Measurements from ENCODE around the gene LYG1. TPM values are rescaled to one million over a fixed set of nuclear protein-coding genes. Genes with fewer than 3 reads are reported as not detected.
"Not testable (repeated sequence)": the region's sequence is repeated elsewhere in the genome, so short reads cannot be mapped to it uniquely, and the experiment has no call there.

LYG1 gene
- total RNA-seq, 2 donors from 2014 or later = 0.91 to 1.1 TPM

DNA sequence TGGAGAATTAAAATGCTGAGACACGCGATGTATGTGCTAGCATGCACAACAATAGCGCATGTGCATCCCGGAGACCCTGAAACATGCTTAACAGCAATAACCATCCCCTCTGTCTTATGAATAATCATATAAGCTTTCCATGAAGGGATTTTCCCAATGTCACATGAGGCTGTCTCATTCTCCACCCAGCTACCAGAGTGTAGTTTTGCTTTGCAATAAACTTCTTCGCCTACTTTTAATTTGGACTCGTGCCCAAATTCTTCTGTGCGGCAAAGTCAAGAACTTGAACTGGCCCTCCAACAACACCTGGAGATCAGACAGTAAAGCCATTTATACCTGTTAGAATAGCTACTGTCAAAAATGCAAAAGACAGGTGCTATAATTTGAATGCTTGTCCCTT, 15.5 kb downstream of the LYG1 start:
- ATAC-seq (no peak), DNase-seq (ENCODE audit: low spot score in 2 of 2) (no peak)
- H3K9me3 Mint-ChIP-seq = no peaks in the 10 kb centered on the region
- H3K27ac Mint-ChIP-seq = no peak overlapping the region
- H3K36me3 Mint-ChIP-seq = peaks cover 0 to 11% of the 10 kb centered on the region in 2 donors

DNA sequence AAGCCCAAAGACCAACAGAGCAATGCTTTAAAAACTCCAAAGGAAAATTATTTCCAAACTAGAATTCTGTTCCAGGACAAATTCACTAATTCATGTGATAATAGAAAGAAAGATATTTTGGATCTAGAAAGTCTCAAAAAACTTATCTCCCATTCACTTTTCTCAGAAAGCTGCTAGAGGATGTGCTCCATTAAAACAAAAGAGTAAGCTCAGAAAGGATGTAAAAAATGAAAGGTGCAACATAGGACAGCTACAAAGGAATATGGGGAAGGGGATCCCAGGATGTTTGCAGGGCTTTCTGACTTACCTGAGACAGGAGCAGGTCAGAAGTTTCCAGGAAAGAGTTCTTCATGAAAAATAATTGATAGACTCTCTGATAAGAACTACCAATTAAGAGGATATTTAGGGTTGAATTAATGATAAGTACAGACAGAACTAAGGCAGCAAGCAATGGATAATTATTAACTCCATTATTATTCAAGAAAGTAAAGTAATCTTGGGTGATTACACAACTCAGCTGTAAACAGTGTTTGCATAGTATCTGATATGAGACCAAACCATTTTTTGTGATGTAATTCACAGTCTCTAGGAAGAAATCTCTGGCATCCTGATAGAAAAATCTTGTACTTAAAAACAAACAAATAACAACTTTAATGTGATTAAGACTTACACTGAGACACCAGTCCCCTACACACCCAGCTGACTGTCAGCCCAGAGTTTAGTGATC, 20.9 kb downstream of the LYG1 start:
- ATAC-seq (no peak), DNase-seq (ENCODE audit: low spot score in 2 of 2) (no peak)
- no peak overlapping the region for H3K27ac Mint-ChIP-seq
- H3K9me3 Mint-ChIP-seq = peaks cover 0 to 10% of the 10 kb centered on the region in 2 donors
- peaks cover 0 to 26% of the 10 kb centered on the region in 2 donors for H3K36me3 Mint-ChIP-seq

DNA sequence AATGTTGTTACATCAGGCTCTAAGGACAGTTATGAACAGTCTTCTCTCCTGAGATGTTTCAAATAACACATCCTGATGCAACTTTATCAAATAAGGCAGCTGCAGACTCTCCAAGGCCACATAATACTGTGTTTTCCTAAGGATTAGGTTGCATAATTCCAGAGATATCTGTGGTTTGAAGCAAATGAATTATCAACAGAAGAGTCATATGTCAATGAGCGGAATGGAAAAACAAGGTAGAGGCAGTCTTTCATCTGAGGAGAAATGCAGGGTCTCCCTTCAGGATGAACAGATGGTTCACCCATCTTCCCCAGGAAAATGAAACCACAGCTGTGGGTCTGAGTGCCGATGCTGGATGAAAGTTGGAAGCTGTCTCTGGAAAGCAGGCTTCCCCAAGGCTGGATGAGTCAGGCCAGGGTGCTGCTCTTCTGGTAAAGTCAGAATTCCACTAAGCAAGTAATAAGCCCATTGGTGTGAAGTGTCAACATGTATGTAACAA, 22.2 kb downstream of the LYG1 start:
- H3K36me3 Mint-ChIP-seq = peaks cover 0 to 26% of the 10 kb centered on the region in 2 donors
- DNase-seq (ENCODE audit: low spot score in 2 of 2) (no peak), ATAC-seq (no peak)
- no peak overlapping the region for H3K27ac Mint-ChIP-seq
- peaks cover 0 to 10% of the 10 kb centered on the region in 2 donors for H3K9me3 Mint-ChIP-seq

DNA sequence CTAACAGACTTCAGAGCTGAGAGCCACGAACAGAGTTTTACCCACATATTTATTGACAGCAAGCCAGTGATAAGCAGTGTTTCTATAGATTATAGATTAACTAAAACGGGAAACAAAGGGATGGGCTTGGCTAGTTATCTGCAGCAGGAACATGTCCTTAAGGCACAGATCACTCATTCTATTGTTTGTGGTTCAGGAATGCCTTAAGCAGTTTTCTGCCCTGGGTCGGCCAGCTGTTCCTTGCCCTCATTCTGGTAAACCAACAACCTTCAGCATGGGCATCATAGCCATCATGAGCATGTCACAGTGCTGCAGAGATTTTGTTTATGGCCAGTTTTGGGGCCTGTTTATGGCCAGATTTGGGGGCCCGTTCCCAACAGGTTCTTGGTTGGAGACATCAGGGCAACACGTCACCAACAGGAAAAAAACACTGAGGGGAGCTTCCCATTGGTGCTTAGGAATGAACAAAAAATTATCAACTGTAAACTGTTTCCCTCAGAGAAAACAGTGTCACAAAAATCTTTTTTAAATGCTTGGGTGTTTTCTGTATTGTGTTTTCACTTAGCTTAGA, 22.7 kb downstream of the LYG1 start:
- DNase-seq (ENCODE audit: low spot score in 2 of 2); ATAC-seq; H3K27ac Mint-ChIP-seq: not testable (repeated sequence)
- Mint-ChIP-seq H3K9me3 (peaks cover 0 to 10% of the 10 kb centered on the region in 2 donors), H3K36me3 (peaks cover 0 to 24% of the 10 kb centered on the region in 2 donors)

DNA sequence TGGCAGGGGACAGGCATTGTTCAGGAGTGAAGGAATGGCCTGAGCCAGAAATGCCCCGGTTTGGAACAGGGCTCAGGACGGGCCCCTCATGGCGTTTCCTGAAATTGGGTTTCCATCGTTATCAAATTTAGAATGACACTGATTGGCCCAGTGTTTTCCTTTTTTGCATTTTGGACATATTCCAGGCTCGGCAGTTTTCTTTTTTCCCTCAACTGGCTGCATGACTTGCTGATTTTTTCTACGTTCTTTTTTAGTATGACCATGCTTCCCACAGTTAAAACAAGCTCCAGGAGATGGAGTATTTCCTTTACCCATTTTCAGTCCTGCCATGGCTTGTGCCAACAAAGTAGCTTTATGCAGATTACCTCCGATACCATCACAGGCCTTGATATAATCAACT, 25.1 kb downstream of the LYG1 start:
- DNase-seq (ENCODE audit: low spot score in 2 of 2) (no peak), ATAC-seq (no peak)
- Mint-ChIP-seq H3K27ac (no peak overlapping the region), H3K36me3 (peaks cover 0 to 29% of the 10 kb centered on the region in 2 donors), H3K9me3 (peaks cover 5 to 10% of the 10 kb centered on the region in 2 donors)

DNA sequence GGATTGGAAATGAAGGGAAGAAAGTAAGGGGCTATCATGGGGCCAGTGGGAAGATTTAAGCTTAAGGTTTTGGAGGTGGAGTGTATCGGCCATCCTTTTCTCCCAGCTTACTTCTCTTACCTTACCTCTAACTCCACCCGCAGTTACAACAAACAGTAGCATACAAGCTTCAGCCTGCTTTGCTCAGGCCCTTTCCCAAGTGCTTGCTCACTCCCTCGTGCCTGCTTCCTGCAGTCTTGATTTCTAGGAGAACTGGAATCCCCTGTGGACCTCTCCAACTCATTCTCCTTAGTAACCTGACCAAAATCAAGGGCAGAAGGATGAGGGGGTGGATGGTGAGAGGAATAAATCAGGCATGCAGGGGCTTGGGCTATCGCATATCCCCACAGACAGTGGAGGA, 39.8 kb downstream of the LYG1 start:
- DNase-seq (ENCODE audit: low spot score in 2 of 2) (no peak), ATAC-seq (no peak)
- no peaks in the 10 kb centered on the region for H3K36me3 Mint-ChIP-seq
- no peaks in the 10 kb centered on the region for H3K9me3 Mint-ChIP-seq
- no peak overlapping the region for H3K27ac Mint-ChIP-seq

DNA sequence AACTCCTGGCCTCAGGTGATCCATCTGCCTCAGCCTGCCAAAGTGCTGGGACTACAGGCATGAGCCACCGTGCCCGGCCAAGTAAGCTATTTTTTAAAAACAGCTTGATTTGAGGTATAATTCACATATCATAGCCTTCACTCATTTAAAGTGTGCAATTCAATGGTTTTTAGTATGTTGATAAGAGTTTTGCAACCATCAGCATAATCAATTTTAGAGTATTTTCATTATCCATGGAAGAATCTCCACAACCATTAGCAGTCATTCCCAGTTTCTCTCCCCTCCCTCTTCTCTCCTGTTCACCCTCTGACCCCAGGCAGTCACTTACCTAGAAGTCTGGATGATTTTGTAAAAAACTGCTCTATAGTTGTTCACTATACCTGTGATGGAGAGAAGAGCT, 40.8 kb downstream of the LYG1 start:
- Mint-ChIP-seq H3K9me3 (no peaks in the 10 kb centered on the region), H3K36me3 (no peaks in the 10 kb centered on the region), H3K27ac (no peak overlapping the region)
- DNase-seq (ENCODE audit: low spot score in 2 of 2) = no peak
- ATAC-seq = no peak

DNA sequence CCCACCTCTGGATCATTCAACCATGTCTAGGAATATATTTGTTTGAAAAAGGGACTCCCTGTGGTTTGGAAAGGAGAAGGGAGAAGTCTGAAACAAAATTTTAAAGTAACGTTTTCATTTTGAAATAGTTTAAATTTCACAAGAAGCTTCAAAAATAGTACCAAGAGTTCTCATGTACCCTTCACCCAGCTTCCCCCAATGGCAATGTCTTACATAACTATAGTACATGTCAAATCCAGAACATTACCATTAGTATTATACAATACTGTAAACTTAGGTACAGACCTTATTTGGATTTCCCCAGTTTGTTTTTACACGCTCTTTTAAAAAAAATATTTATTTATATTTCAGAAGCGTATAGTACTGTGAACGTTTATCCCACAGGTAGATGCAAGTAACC, 41.5 kb downstream of the LYG1 start:
- no peaks in the 10 kb centered on the region for H3K36me3 Mint-ChIP-seq
- no peaks in the 10 kb centered on the region for H3K9me3 Mint-ChIP-seq
- DNase-seq (ENCODE audit: low spot score in 2 of 2) (no peak), ATAC-seq (no peak)
- H3K27ac Mint-ChIP-seq = no peak overlapping the region

DNA sequence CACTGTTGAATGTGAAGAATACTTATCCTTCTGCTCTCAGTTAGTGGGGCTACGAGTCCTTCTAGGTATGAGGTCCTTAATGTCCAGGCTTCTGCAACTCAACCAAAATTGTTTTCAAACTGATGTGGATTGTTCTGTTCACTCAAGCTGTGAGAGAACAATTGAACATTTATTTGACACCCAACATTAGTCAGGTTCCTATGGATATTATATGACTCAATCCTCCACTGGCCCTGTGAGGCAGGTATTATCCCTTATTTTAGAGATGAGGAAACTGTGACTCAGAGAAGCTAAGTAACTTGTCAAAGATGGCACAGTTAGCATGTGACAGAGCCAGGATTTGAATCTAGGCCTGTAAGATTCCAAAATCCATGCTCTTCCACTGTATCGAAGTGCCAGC, 44.3 kb downstream of the LYG1 start:
- ATAC-seq (peak; percentile 32 to 71), DNase-seq (ENCODE audit: low spot score in 2 of 2) (no peak)
- Mint-ChIP-seq H3K36me3 (no peaks in the 10 kb centered on the region), H3K27ac (no peak overlapping the region), H3K9me3 (no peaks in the 10 kb centered on the region)

DNA sequence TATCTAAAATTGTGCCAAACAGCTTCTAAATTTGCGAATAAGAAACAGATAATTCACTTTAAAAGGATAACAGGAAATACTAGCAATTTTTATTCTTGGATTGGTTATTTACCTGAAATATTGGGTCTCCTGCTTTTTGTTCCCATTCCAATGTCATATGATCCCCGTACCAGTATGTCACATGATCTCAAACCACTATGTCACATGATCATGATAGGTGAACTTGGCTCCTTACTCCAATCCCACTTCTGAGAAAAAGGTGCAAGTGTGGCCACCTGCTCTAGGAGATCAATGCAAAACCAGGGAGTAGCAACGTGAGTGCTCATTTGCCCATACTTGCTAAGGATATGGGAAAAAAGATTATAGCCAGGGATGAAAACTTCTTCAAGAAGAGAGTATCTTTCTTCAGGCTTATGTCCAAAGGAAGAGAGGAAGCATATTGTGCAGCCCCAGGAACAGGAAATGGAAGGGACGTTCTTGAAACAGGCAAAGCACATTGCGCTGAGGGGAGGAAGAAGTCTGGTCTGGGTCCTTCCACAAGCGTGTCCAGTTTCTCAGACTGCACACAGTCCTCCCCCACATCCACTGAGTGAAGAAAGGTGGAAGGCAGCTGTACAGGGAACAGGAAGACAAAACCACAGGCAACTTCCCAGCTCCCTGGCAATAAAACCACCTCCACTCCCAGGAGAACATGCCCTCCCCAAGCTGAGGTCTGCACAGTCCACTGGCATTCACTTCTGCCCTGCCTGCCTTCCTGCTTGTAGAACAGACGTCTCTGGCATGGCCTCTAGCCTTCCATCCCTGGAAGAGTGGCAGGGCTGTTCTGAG, 45.3 kb downstream of the LYG1 start, which contains the start of gene LYG2:
Gene LYG2, minus strand, starts transcription at position 176 of the 828 bp plus-strand sequence. CDS start 1,406 bp downstream, outside the sequence.
- DNase-seq (ENCODE audit: low spot score in 2 of 2) = no peak
- Mint-ChIP-seq H3K27ac (no peak within 1 kb of the TSS), H3K36me3 (no peaks in the 10 kb centered on the region), H3K9me3 (no peaks in the 10 kb centered on the region)
- ATAC-seq = no peak

DNA sequence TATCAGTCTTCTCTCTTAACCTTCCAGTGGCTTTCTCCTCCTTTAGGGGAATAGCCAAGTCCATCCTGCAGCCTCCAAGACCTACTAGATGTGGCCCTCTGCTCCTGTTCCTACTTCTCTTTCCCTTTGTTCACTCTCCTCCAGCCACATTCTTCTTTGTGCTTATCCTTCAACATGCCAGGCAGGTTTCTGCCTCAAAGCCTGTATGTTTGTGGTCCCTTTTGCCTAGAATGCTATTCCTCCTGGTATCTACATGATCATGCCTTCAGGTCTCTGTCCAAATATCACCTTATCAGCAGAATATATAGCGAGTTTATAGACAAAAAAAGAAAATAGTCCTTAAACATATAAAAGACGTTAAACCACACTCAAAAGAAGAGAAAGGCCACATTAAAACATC, 51.0 kb downstream of the LYG1 start:
- peaks cover 12 to 16% of the 10 kb centered on the region in 2 donors for H3K36me3 Mint-ChIP-seq
- DNase-seq (ENCODE audit: low spot score in 2 of 2) (no peak), ATAC-seq (no peak)
- H3K27ac Mint-ChIP-seq = no peak overlapping the region
- H3K9me3 Mint-ChIP-seq = peaks cover 4 to 12% of the 10 kb centered on the region in 2 donors

DNA sequence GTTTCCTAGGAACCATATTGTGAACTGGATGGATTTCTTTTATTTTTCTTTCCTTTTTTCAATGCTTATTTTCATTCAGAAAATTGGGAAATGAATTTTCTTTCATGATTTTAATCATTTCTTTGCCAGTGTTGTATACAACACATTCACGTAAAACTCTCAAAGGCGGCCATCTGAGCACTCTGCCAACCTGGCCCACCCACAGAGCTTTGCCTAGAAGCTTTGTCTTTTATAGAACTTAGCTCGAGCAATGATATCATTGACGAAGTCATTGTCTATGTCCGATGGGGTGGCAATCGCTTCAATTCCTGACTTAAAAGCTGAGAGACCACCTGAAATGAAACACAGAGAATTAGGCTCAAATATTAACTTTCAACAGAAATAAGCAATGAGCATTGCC, 58.8 kb downstream of the LYG1 start:
- H3K27ac Mint-ChIP-seq = no peak overlapping the region

DNA sequence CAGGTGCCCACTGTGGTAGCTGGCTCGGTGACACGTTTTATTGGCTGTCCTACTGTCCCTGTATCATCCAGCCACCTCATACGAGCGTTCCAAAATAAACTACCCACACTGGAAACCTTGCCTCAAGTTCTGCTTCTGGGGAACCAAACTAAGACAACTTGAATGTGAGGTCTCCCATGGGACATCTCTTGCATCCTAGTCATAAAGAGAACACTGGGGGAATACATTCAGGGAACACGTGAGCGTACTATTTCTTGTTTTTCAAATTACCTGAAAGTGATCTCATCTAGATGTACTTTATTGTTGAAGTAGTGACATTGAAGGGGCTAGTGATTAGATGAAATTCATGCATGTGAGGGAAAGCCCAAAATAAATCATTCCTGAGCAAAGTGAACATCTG, 60.6 kb downstream of the LYG1 start:
- H3K9me3 Mint-ChIP-seq = no peaks in the 10 kb centered on the region

More for the DNA sequence above, 58.8 kb downstream of the LYG1 start:
- Mint-ChIP-seq H3K36me3 (peaks cover 9 to 12% of the 10 kb centered on the region in 2 donors), H3K9me3 (peaks cover 0 to 6% of the 10 kb centered on the region in 2 donors)
- ATAC-seq (no peak), DNase-seq (ENCODE audit: low spot score in 2 of 2) (no peak)

DNA sequence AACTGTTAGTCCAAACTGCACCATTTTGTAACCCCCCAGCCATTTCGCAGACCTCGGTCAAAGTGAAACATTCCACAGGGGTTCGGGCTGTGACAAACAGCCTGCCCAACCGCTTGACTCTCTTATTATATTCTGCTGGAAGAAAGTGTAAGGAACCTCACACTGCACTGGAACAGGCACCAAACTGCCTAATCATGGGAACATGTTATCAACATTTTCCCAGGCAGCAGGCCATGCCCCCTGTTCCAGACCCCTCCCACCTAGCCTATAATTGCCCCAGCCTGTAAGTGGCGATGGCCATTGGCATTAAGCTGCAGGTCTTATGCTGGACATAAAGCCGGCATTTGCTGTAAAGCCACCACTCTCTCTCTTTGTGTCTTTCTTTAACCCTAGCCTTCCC, 62.4 kb downstream of the LYG1 start:
- H3K27ac Mint-ChIP-seq = no peak overlapping the region
- peaks cover 0 to 8% of the 10 kb centered on the region in 2 donors for H3K36me3 Mint-ChIP-seq
- ATAC-seq = no peak
- H3K9me3 Mint-ChIP-seq = peaks cover 0 to 15% of the 10 kb centered on the region in 2 donors
- no peak for DNase-seq (ENCODE audit: low spot score in 2 of 2)

More for the DNA sequence above, 60.6 kb downstream of the LYG1 start:
- no peak for DNase-seq (ENCODE audit: low spot score in 2 of 2)
- Mint-ChIP-seq H3K36me3 (no peaks in the 10 kb centered on the region), H3K27ac (no peak overlapping the region)
- no peak for ATAC-seq
